ENCODE measurements around the gene PLIN5. TPM values are rescaled to one million over a fixed set of nuclear protein-coding genes. Genes with fewer than 3 reads are reported as not detected.

The PLIN5 gene
- total RNA-seq, 1 donor from 2014 or later = not detected

DNA sequence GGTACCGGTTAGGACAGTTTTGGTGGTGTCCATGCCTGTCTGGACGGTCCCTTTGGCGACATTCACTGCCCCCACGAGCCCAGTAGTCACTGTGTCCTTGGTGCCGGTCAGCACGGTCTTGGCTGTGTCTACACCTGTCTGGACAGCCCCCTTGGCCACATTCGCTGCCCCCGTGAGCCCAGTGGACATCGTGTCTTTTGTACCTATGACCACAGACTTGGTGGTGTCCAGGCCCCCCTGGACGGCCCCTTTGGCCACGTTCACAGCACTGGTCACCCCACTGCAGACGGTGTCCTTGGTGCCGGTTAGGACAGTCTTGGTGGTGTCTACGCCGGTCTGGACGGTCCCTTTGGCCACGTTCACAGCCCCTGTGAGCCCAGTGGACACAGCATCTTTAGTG lies 23.0 kb downstream of the PLIN5 start:
- no peaks in the 10 kb centered on the region for H3K27me3 Mint-ChIP-seq (ENCODE audit: unreplicated experiment)
- TF ChIP-seq, protein P1, sequence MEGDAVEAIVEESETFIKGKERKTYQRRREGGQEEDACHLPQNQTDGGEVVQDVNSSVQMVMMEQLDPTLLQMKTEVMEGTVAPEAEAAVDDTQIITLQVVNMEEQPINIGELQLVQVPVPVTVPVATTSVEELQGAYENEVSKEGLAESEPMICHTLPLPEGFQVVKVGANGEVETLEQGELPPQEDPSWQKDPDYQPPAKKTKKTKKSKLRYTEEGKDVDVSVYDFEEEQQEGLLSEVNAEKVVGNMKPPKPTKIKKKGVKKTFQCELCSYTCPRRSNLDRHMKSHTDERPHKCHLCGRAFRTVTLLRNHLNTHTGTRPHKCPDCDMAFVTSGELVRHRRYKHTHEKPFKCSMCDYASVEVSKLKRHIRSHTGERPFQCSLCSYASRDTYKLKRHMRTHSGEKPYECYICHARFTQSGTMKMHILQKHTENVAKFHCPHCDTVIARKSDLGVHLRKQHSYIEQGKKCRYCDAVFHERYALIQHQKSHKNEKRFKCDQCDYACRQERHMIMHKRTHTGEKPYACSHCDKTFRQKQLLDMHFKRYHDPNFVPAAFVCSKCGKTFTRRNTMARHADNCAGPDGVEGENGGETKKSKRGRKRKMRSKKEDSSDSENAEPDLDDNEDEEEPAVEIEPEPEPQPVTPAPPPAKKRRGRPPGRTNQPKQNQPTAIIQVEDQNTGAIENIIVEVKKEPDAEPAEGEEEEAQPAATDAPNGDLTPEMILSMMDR (IDR thresholded peaks at IDR 0.05) = no peak
- H3K27ac Mint-ChIP-seq (ENCODE audit: unreplicated experiment) = no peak overlapping the region
- H3K36me3 Mint-ChIP-seq (ENCODE audit: unreplicated experiment) = no peaks in the 10 kb centered on the region
- no peak overlapping the region for H3K4me3 Mint-ChIP-seq (ENCODE audit: unreplicated experiment)
- H3K9me3 Mint-ChIP-seq (ENCODE audit: unreplicated experiment) = no peaks in the 10 kb centered on the region
- H3K4me1 Mint-ChIP-seq (ENCODE audit: unreplicated experiment) = no peaks in the 10 kb centered on the region
- DNase-seq (ENCODE audit: extremely low spot score, unreplicated experiment) = no peak

DNA sequence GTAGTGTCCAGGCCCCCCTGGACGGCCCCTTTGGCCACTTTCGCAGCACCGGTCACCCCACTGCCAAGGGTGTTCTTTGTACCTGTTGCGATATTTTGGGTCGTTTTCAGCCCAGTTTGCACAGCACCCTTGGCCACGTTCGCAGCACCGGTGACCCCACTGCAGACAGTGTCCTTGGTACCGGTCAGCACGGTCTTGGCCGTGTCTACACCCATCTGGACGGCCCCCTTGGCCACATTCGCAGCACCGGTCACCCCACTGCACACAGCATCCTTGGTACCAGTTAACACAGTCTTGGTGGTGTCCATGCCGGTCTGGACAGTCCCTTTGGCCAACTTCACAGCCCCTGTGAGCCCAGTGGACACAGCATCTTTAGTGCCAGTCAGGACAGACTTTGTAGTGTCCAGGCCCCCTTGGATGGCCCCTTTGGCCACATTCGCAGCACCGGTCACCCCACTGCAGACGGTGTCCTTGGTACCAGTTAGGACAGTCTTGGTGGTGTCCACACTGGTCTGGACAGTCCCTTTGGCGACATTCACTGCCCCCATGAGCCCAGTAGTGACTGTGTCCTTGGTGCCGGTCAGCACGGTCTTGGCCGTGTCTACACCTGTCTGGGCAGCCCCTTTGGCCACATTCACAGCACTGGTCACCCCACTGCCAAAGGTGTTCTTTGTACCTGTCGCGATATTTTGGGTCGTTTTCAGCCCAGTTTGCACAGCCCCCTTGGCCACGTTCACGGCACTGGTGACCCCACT lies 23.5 kb downstream of the PLIN5 start:
- Mint-ChIP-seq H3K36me3 (ENCODE audit: unreplicated experiment) (no peaks in the 10 kb centered on the region), H3K4me3 (ENCODE audit: unreplicated experiment) (no peak overlapping the region), H3K27me3 (ENCODE audit: unreplicated experiment) (no peaks in the 10 kb centered on the region), H3K4me1 (ENCODE audit: unreplicated experiment) (no peaks in the 10 kb centered on the region), H3K27ac (ENCODE audit: unreplicated experiment) (no peak overlapping the region), H3K9me3 (ENCODE audit: unreplicated experiment) (no peaks in the 10 kb centered on the region)
- DNase-seq (ENCODE audit: extremely low spot score, unreplicated experiment) = no peak
- TF ChIP-seq, protein P1 (IDR thresholded peaks at IDR 0.05) = no peak

DNA sequence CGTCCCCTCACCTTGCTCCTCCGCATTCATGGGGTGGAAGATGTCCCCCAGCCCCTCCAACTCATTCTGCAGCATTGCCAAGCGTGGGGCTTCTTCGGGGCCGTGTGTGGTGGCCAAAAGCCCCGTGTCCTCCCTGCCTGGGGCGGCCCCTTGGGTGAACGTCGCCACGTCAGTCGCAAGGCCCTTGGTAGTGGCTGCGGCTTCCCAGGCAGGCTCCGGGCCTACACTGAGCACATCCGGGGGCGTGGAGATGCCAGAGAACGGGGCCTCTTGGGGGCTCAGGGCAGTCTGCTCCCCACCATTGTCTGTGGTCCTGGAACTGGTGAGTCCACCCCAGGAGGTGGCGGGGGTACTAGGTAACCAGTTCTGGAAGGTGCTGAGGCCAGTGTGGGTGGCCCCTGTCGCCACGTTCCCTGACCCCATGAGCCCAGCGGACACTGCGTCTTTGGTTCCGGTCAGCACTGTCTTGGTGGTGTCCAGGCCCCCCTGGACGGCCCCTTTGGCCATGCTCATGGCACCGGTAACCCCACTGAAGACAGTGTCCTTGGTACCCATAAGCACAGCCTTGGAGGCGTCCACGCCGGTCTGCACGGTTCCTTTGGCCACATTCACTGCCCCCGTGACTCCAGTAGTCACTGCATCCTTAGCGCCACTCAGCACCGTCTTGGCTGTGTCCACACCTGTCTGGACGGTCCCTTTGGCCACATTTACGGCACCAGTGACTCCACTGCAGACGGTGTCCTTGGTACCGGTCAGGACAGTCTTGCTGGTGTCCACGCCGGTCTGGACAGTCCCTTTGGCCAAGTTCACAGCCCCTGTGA lies 24.4 kb downstream of the PLIN5 start:
- DNase-seq (ENCODE audit: extremely low spot score, unreplicated experiment) = no peak
- TF ChIP-seq, protein P1 (IDR thresholded peaks at IDR 0.05) = no peak
- Mint-ChIP-seq H3K4me1 (ENCODE audit: unreplicated experiment) (peaks cover 4% of the 10 kb centered on the region), H3K4me3 (ENCODE audit: unreplicated experiment) (no peak overlapping the region), H3K36me3 (ENCODE audit: unreplicated experiment) (peaks cover 5% of the 10 kb centered on the region), H3K27me3 (ENCODE audit: unreplicated experiment) (no peaks in the 10 kb centered on the region), H3K9me3 (ENCODE audit: unreplicated experiment) (no peaks in the 10 kb centered on the region), H3K27ac (ENCODE audit: unreplicated experiment) (no peak overlapping the region)

DNA sequence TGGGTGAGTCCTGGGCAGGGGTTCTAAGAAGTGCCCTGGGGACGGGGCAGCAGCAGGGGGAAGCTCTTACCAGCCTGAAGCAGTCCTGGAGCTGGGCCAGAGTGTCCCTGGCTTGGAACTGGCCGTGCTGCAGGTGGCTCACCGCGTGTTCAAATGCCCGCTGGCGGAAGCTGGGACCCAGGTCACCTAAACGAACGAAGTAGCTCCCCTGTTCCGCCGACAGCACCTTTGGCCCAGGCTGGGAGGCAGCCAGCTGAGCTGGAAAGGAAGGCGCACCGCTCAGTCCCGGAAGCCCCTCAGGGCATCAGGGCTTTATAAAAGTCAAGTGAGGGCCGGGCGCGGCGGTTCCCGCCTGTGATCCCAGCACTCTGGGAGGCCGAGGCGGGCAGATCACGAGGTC lies 26.3 kb downstream of the PLIN5 start:
- H3K27ac Mint-ChIP-seq (ENCODE audit: unreplicated experiment) = no peak overlapping the region
- no peaks in the 10 kb centered on the region for H3K9me3 Mint-ChIP-seq (ENCODE audit: unreplicated experiment)
- TF ChIP-seq, protein P1 (IDR thresholded peaks at IDR 0.05) = no peak
- no peak for DNase-seq (ENCODE audit: extremely low spot score, unreplicated experiment)
- H3K4me1 Mint-ChIP-seq (ENCODE audit: unreplicated experiment) = peaks cover 4% of the 10 kb centered on the region
- no peak overlapping the region for H3K4me3 Mint-ChIP-seq (ENCODE audit: unreplicated experiment)
- H3K27me3 Mint-ChIP-seq (ENCODE audit: unreplicated experiment) = no peaks in the 10 kb centered on the region
- H3K36me3 Mint-ChIP-seq (ENCODE audit: unreplicated experiment) = peaks cover 8% of the 10 kb centered on the region

DNA sequence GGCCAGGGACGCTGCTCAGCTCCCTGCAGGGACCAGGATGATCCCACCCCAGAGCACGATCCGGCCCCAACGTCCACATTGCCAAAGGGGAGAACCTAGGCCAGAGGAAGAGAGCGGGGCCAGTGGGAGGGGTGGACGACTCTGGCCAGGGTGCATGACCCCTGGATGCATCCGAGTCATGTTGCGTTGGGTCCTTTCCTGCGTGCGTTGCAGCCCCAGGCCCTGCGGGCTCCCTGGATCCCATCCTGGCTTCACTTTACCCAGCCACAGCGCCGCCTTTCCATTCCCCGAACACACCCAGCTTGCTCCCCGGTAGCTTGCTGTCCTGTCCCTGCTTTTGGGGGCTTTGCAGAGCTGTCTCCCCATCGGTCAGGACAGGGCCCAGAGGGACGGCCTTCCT lies 27.2 kb downstream of the PLIN5 start:
- Mint-ChIP-seq H3K9me3 (ENCODE audit: unreplicated experiment) (no peaks in the 10 kb centered on the region), H3K4me3 (ENCODE audit: unreplicated experiment) (no peak overlapping the region), H3K36me3 (ENCODE audit: unreplicated experiment) (peaks cover 8% of the 10 kb centered on the region), H3K27ac (ENCODE audit: unreplicated experiment) (no peak overlapping the region), H3K27me3 (ENCODE audit: unreplicated experiment) (no peaks in the 10 kb centered on the region), H3K4me1 (ENCODE audit: unreplicated experiment) (peaks cover 4% of the 10 kb centered on the region)
- TF ChIP-seq, protein P1 (IDR thresholded peaks at IDR 0.05) = no peak
- peak; percentile 83 for DNase-seq (ENCODE audit: extremely low spot score, unreplicated experiment)
